ENCODE measurements around the gene RAB3C.

The RAB3C gene

DNA sequence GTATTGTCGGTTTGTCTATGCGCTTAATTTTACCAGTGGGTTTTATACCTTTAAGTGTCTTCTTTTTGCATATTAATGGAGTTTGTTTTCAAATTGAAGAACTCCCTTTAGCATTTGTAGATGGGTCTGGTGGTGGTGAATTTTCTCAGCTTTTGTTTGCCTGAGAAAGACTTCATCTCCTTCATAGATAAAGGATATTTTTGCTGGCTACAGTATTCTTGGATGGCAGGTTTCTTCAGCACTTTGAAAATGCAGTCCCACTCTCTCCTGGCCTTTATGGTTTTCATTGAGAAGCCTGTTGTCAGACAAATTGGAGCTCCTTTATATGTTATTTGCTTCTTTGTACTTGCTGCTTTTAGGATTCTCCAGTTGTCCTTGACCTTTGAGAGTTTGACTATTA lies 142.1 kb downstream of the RAB3C start:
- no peak for DNase-seq (ENCODE audit: low read depth, low spot score)

DNA sequence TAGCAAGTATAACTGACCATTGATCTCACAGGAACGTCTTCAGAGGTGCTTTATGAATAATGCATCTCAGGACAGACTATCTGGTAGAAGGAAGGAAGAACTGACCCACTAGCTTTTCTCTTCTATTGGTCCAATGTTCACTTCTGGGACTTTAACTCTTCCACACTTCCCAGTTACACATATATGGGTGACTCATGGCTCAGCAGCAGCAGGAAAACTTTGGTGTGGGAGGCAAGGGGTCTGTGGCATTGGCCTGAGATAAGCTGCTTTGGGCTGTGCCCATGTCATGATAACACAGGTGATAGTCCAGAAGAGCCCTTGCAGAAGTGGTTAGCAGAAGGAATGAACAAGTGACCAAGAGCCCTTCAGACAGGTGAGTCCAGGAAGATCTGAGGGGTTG lies 148.8 kb downstream of the RAB3C start:
- no peak for DNase-seq (ENCODE audit: low read depth, low spot score)

DNA sequence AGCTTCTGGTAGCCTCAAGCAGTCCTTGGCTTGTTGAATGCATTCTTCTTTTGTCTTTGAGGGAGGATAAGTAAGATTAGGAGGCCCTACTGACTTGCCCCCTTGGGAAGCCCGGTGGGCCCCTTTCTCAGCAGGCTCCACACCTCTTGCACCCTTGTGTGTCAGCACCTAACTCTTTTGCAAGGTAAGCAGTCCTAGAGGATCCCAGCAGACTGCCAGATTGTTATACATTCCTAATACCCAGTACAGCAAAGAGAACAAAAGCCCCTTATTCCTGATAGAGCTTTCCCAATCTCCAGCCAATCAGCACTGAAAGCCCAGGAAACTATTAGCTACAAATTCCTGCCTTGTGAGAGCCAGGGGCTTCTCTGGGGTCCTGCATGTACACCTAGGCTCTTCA lies 152.8 kb downstream of the RAB3C start:
- DNase-seq (ENCODE audit: low read depth, low spot score), result no peak

DNA sequence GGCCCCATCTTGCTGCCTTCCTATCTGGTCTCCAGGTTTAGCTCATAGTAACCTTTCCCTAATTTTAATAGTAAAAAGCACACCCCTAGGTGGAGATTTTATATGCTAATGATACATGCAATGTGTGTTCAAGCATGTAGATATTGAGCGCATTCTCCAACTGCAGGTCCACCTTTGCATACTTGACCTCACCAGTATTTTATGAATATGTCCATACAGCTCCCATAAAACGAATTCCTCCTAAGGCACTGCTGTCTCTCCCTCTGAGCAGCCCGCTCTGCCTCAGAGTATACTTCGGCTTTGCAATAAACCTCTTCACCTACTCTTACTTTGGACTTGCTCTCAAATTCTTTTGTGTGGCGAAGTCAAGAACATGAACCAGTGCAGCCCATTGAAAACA lies 153.3 kb downstream of the RAB3C start:
- no peak for DNase-seq (ENCODE audit: low read depth, low spot score)

DNA sequence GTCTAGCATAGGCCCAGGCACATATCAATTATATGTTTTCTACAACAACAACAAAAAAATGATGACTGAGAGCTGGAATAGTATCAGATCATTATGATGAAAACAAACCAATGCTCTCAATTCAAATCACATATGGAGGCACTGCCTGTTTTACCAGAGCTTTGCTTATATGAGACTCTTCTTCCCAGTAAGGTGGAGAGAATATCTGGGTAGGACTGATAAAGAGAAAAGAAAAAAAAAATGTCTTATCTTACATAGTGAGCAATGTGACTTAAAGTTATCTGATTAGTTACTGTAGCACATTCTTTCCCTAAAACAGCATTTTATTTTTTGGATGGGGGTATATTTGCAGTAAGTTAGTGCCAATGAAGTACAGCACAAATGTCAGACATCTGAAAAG lies 154.8 kb downstream of the RAB3C start:
- no peak for DNase-seq (ENCODE audit: low read depth, low spot score)

DNA sequence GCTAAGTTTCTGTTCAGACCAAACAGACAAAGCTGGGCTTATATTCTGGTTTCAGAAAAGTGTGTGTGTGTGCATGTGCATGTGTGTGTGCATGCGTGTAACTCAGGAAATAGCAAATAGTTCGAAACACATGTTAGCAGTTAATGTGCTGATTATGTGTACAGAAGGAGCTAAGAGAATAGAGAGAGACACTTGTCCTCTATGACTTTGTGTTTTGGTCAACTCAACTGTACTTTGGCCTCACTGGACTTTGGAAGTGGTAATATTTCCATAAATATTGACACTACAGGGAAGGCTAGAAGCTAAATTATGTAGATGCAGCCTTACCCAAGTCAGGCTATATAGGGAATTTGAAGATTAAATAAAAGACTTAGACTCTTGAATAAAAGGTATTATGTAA lies 155.5 kb downstream of the RAB3C start:
- no peak for DNase-seq (ENCODE audit: low read depth, low spot score)

DNA sequence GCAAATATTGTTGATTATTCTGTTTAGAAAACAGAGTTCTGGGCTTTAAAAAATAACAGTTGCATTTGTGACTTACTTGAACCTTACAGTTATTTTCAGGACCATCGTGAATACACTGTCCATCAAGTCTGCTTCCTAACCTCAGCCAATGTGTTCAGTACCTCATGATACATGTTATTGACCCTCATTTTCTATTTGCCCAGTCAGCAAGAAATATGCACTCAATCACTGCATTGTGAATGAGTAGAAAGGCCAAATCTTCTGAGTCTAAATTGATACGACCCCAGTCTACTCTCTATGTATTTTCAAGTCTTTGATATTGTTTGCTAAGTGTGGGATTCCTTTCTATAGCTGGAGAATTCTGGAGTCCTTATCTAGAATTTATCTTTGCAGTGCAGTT lies 156.2 kb downstream of the RAB3C start:
- DNase-seq (ENCODE audit: low read depth, low spot score), result no peak

DNA sequence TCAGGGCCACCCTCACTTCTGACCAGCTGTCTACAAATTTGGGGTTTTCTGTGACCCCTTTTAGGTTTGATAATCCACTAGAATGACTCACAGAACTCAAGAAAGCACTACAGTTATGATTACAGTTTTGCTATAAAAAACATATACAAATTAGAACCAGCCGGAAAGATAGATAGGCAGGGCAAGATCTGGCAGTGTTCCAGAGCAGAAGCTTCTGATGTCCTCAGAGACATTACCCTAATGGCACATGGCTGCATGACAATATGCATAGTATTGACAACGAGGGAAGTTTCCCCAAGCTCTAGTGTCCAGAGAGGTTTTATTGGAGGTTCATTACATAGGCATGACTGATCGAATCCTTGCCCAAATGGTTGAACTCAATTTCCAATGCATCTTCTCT lies 158.1 kb downstream of the RAB3C start:
- no peak for DNase-seq (ENCODE audit: low read depth, low spot score)

DNA sequence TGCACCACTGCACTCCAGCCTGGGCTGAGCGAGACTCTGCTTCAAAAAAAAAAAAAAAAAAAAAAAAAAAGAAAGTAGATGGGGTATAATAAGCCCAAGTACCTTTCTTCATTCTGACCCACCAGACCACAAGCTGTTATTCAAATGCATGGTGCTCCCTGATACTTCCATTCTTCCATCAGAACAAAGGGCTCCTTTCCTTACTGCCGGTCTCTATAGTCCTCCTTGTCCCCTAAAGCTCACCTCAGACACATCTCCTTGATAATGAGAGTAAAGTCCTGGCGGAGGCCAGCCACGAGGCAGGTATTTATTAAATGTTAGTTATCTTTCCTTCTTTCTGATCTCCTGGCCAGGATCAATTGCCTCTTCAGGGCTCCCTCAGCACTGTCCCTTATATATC lies 162.5 kb downstream of the RAB3C start:
- DNase-seq (ENCODE audit: low read depth, low spot score), result no peak

DNA sequence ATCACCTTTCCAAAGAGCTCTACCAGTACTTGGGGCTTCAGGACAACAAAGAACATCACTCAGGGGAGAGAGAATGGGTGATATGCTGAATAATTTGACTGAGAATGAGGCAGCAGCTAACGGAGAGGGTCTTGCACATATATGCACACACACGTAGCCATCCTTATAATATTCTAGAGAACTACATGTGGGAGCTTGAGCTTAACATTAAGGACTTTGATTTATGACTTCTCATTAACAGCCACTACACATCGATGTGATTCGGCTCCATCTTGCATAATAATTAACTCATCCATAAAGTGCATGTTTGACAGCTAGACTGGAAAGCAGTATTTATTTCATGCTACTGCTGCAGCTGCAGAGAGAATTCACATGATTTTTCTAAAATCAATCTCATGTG lies 163.4 kb downstream of the RAB3C start:
- no peak for DNase-seq (ENCODE audit: low read depth, low spot score)

DNA sequence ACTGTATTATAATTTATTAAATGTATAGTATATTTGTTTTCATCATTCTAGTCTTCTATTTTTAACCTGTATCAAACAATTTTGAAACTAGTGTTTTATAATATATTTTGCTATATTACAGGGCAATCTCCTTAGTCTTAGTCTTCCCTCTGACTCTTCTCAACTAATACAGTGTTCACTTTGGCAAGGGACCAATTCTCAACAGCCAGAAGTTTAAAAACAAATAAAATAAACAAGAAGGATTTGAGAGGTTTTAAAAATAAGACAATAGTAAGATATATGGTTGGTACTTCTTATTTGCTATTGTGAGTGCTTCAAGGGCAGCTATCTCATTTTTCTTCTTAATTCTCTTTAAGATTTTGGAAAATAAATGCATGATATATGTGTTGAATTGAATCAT lies 167.2 kb downstream of the RAB3C start:
- DNase-seq (ENCODE audit: low read depth, low spot score), result no peak

DNA sequence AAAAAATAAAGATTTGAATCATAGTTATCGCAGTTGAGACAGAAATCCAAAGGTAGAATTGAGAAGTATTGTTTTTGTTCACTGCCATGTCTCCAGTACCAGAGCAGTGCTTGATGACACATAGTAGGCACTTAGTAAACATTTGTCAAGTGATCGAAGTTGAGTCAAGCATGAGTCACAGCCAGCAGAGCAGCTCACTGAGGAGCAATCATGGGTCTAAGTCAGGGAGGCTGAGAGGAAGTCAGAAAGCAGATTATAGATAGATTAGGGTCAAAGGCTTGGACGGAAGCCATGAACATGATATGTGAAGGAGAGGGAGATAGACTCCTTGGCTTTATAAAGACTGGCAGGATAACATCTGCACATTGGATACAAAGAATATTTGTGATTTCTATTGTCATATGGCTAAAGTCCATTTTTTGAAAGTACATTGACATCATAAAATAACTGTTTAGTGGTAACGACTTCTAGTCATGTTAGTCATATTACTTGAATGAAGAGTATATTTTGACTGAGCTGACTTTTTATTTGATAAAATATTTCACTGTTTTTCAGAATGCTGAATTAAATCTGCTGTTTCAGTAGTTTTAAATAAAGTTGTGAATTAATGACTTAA lies 168.5 kb downstream of the RAB3C start:
- DNase-seq (ENCODE audit: low read depth, low spot score), result no peak

DNA sequence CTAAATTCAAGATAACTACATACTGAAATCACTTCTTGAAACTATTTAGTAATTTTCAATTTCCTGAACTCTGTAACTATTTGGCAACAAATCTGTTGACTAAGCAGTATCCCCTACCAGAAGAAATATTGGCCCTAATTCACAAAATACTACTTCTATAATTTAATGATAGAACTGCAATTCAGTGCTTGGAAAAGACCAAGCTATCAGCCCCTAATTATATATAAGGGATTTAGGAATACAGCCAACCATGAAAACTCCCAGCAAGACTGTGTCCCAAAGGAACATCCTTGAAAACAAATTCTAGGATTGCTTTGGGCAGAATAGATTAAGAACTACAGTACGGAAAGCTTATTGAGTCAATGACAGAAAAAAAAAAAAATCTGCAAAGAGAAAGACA lies 169.2 kb downstream of the RAB3C start:
- no peak for DNase-seq (ENCODE audit: low read depth, low spot score)

DNA sequence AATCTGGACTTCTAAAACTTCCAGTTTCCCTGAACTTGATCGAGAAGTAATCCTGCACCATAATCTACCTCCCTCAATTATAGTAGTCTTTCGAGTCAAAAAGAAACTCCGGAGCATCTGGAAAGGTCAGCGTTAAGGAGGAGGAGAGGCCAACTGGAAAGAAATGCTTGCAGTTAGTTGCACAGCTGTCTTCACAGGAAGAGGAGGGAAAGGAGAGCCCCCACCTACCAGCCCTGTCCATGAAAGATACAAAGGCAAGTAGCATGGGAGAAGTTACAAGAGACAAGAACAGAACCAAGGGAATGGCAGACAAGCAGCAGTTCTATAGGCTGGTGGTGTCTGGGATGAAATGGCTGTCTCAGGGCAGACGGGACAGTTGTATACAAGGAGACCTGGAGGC lies 170.6 kb downstream of the RAB3C start:
- DNase-seq (ENCODE audit: low read depth, low spot score), result no peak

DNA sequence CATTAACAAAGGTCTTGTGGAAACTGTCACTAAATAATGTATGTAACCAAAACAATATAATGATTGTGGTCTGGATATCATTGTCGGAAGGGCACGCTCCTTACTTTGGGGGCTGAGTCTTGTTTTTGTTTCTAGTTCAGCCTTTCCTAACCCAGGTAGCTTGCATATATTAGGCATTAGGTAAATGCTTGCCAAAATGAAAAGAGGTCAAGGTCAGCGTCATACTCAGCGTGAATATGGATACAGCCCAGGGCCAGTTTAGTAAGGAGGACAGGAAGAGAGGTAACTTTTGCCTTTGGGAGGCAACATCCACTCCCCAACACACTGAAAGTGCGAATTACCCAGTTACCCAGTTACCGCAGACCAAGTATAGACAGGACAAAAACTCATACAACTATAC lies 171.4 kb downstream of the RAB3C start:
- DNase-seq (ENCODE audit: low read depth, low spot score), result no peak

DNA sequence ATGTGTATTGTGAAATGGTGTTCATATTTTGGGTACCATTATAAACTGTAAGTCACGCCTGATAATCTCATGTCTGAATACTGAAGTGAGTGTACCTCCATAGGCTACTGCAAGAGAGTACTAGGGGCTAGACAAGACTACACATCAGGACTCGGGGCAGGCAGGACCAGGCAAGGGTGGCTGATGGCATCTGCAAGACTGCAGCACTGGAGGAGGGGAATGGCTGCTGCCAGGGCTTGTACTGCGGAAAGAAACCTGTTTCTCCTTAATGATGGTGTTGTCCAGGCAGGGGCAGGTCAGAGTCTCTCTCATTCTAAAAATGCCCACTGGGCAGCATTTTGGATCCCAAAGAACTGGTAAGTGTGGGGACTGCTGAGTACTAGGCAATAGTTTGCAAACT lies 172.5 kb downstream of the RAB3C start:
- DNase-seq (ENCODE audit: low read depth, low spot score), result no peak

DNA sequence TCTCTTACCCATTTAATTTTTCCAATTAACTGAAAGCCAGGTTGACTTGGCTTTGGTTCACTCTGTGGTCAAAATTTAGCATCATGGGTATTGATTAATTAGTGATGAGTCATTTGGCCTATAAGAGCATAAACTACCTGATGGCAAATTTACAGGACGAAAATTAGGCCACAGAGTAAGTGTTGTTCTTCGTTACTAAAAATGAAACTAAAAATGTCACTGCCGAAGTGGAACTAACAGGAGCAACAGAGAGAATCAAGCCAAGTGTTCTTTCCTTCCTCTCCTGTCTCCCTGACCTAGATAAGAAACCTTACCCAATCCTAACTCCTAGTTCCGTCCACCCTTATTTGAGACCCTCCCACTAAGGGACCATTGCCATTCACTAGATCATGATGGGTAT lies 176.9 kb downstream of the RAB3C start:
- DNase-seq (ENCODE audit: low read depth, low spot score), result no peak

DNA sequence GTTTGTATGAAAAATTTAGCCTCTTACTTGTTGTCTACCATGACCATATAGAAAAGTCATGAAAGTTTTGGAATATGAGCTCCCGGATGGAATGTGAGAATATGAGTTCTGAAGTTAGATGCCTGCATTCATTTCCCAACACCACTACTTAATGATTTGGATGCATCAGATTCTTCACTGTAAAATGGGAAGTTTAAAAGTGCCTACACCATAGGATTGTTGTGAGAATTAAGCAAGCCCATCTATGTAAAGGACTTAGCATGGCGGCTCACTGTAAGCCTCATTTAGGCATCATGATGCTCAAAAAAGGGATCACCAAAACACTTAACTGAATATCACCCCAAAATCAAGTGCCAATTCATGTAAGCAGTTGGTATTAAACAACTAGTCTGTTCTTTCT lies 177.3 kb downstream of the RAB3C start:
- DNase-seq (ENCODE audit: low read depth, low spot score), result no peak

DNA sequence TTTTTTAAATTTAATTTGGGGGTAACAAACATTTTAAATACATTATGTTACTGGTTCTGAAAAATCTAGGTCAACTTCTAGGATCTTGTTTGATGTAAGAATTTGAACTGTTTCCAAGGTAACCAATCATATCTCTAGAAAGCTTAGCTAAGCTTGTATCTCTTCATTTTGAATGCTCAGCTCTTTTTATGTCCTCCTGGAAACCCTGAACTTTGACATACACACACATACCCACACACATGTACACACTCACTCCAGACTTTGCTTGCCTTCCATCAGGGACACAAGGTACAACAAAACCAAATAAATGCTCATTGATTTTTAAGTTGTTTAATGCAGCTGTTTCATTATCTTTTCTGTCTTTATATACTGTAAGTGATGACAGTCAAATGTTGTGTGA lies 178.5 kb downstream of the RAB3C start:
- no peak for DNase-seq (ENCODE audit: low read depth, low spot score)

DNA sequence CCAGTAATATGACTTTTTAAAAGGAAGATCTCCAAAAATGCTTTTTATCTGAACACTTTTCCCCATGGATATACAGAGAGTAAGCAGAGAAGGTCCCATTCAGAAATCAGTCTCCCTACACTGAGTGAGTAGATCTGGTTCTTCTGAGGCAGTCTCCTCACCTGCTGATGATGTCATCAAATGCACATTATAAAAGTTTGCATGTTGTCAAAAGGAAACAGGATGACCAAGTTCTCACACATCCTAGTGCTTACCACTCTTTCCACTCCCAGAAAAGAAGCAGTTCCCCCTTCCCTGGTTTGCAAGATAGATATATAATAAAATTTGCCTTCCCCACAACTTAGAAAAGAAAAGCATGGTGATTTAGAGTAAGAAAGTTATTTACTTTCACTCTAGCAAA lies 180.5 kb downstream of the RAB3C start:
- DNase-seq (ENCODE audit: low read depth, low spot score), result no peak

DNA sequence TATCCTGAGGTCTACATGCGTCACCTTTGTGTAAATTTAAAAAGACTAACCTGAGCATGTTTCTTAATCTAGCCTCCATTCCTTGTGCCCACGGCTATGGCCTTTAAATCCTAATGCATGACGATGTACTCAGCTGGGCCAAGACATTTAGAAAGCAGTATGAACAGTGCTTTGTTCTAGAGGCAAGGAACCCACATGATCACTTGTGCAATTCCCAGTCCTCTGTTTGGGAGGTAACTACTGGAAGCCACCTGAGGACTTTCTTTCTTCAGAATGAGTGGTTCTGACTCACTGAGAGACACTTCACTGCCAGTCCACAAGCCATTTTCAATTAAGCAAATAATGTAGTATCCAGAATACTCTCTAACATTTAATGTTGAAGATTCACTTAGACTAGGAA lies 181.3 kb downstream of the RAB3C start:
- no peak for DNase-seq (ENCODE audit: low read depth, low spot score)

DNA sequence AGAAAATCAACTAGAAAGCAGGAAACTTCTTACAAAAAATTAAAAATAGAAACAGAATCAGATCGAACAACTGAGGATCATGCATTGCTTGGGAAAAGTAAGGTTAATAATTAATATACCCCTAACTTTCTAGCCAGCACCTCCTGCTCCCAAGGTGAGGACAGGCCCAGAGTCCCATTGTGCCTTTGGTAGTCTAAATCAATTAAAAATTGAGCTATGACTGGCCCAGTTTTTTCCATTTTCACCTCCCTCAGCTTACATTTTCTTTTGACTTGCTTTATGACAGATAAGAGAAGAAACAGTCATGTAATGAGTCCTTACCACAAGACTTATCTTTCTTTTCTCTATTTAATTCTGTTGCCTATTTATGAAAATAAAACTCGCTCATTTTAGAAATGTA lies 182.2 kb downstream of the RAB3C start:
- DNase-seq (ENCODE audit: low read depth, low spot score), result no peak

DNA sequence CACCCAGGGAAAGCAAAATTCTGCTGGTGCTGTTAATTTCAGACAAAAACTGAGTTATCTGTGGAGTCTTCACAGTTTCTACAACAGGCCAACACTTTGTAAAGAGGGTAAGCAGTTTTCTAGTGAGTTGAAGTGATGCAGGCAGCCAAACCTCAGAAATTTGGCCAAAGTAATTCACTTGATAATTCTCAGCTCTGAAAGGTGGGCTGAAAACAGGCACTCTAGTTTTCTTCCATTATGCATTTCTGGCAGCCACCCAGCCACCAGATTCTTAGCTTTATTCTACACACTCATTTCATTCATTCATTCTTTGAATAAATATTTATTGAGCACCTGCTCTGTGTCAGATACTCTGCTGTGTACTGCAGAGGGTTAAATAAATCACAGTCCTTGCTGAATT lies 184.2 kb downstream of the RAB3C start:
- no peak for DNase-seq (ENCODE audit: low read depth, low spot score)

DNA sequence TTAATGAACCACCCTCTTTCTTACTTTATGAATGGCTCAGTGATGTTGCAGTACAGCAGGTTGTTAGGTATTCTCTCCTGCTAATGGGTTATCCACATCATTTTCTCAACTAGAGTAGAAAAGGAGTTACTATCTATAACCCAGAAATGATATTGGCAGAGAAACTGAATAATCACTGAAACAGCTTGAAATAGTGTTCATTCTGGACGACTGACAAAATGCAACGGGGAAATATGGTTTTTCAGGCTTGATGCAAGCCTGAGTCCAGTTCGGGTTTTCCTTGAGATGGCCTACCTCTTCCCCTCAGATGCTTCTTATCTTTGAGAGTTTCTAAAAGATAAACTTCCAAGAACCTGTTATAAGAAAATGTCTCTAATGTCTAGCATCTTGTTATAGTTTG lies 187.3 kb downstream of the RAB3C start:
- no peak for DNase-seq (ENCODE audit: low read depth, low spot score)

DNA sequence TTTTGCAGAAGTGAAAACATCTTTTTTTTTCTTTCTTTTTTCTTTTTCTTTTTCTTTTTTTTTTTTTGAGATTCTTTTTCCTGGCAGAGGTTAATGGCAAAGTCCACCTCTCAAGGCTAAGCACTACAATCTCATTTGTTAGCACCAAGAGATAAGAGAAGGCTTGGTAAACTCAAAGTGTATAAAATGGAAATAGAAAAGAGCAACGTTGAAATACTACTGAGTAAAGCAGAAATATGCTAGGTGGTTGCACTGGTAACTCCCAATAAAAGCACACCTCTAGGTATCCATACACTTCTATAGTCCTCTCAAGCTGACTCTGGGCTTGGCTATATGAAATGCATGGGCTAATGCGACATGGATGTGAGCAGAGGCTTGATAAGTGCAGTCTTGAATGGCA lies 188.9 kb downstream of the RAB3C start:
- no peak for DNase-seq (ENCODE audit: low read depth, low spot score)
